ENCODE measurements around the gene CAMK2G. TPM values are rescaled to one million over a fixed set of nuclear protein-coding genes. Genes with fewer than 3 reads are reported as not detected.
A peak's percentile ranks its signal among the peaks of the same experiment; 100 is the strongest.

CAMK2G gene
- total RNA-seq, 4 donors from 2014 or later, result 72.0 to 131 (median 83.0) TPM

- in situ Hi-C loops (cut with MboI; ENCODE audit: low pct_ligation_motif_present in 1 of 4, low pct_unique_long_range_greater_than_20kb in 1 of 4, low sequenced_read_pairs in 3 of 4) (no loop called here), intact Hi-C loops (cut with DNase I; ENCODE audit: low total_unique reads) (no loop called here)
- peak overlapping the region in 1 of 4 donors; percentile 38 for H3K27ac ChIP-seq
- H3K4me1 ChIP-seq, result peaks cover 30 to 81% (median 37%) of the 10 kb centered on the region in 4 donors
- DNase-seq, result no peak
- 74 to 85% methylated on average over 5 to 8 of the region's 8 CpGs for WGBS, 2 donors (ENCODE audit: low coverage in 1 of 2)
- H3K9me3 ChIP-seq, result no peaks in the 10 kb centered on the region
- TF ChIP-seq CTCF (IDR thresholded peaks at IDR 0.05) (no peak), POLR2A (IDR thresholded peaks at IDR 0.05) (no peak), POLR2AphosphoS5 (IDR thresholded peaks at IDR 0.05) (no peak), EP300 (IDR thresholded peaks at IDR 0.05; ENCODE audit: low read depth) (no peak)
- no peak overlapping the region for H3K4me3 ChIP-seq
- H3K27me3 ChIP-seq, result no peaks in the 10 kb centered on the region
- peaks cover 0 to 13% (median 6%) of the 10 kb centered on the region in 4 donors for H3K36me3 ChIP-seq
Observed at GRCh38 chr10:73862011-73862410, 12.3 kb downstream of the CAMK2G start.

GRCh38 chr10:73859784-73860491, 14.4 kb downstream of the CAMK2G start:
- H3K27ac ChIP-seq, result peak overlapping the region; percentile 1 to 29 (median 14)
- H3K4me1 ChIP-seq, result peaks cover 15 to 81% (median 30%) of the 10 kb centered on the region in 4 donors

GRCh38 chr10:73859428-73859783, 14.9 kb downstream of the CAMK2G start:
- peaks cover 0 to 13% (median 6%) of the 10 kb centered on the region in 4 donors for H3K36me3 ChIP-seq
- intact Hi-C loops (cut with DNase I; ENCODE audit: low total_unique reads), result no loop called here
- in situ Hi-C loops (cut with MboI; ENCODE audit: low pct_ligation_motif_present in 1 of 4, low pct_unique_long_range_greater_than_20kb in 1 of 4, low sequenced_read_pairs in 3 of 4), result no loop called here
- peak overlapping the region; percentile 1 to 91 (median 28) for H3K27ac ChIP-seq
- no peaks in the 10 kb centered on the region for H3K27me3 ChIP-seq
- DNase-seq, result peak; percentile 34
- H3K4me1 ChIP-seq, result peaks cover 15 to 81% (median 35%) of the 10 kb centered on the region in 4 donors
- no peaks in the 10 kb centered on the region for H3K9me3 ChIP-seq
- WGBS, 2 donors (ENCODE audit: low coverage in 1 of 2), result 88% methylated on average over 5 of the region's 5 CpGs; no CpG with 5 or more reads in 1 of the 2 donors
- no peak for TF ChIP-seq POLR2A (IDR thresholded peaks at IDR 0.05)
- TF ChIP-seq POLR2AphosphoS5 (IDR thresholded peaks at IDR 0.05), result no peak
- TF ChIP-seq EP300 (IDR thresholded peaks at IDR 0.05; ENCODE audit: low read depth), result no peak
- no peak for TF ChIP-seq CTCF (IDR thresholded peaks at IDR 0.05)
- H3K4me3 ChIP-seq, result no peak overlapping the region

More at GRCh38 chr10:73859784-73860491, 14.4 kb downstream of the CAMK2G start:
- WGBS, 2 donors (ENCODE audit: low coverage in 1 of 2), result 78% methylated on average over 7 of the region's 7 CpGs; no CpG with 5 or more reads in 1 of the 2 donors
- intact Hi-C loops (cut with DNase I; ENCODE audit: low total_unique reads) (no loop called here), in situ Hi-C loops (cut with MboI; ENCODE audit: low pct_ligation_motif_present in 1 of 4, low pct_unique_long_range_greater_than_20kb in 1 of 4, low sequenced_read_pairs in 3 of 4) (no loop called here)
- H3K4me3 ChIP-seq, result no peak overlapping the region
- H3K36me3 ChIP-seq, result peaks cover 0 to 13% (median 6%) of the 10 kb centered on the region in 4 donors
- TF ChIP-seq CTCF (IDR thresholded peaks at IDR 0.05) (no peak), POLR2A (IDR thresholded peaks at IDR 0.05) (no peak), EP300 (IDR thresholded peaks at IDR 0.05; ENCODE audit: low read depth) (no peak), POLR2AphosphoS5 (IDR thresholded peaks at IDR 0.05) (no peak)
- H3K9me3 ChIP-seq, result no peaks in the 10 kb centered on the region
- no peaks in the 10 kb centered on the region for H3K27me3 ChIP-seq
- DNase-seq, result no peak

GRCh38 chr10:73858750-73859427, 15.5 kb downstream of the CAMK2G start:
- TF ChIP-seq POLR2AphosphoS5 (IDR thresholded peaks at IDR 0.05) (no peak), CTCF (IDR thresholded peaks at IDR 0.05) (no peak), EP300 (IDR thresholded peaks at IDR 0.05; ENCODE audit: low read depth) (no peak), POLR2A (IDR thresholded peaks at IDR 0.05) (no peak)
- Histone ChIP-seq H3K27ac (peak overlapping the region; percentile 29 to 91 (median 64)), H3K9me3 (no peaks in the 10 kb centered on the region), H3K36me3 (peaks cover 0 to 13% (median 6%) of the 10 kb centered on the region in 4 donors), H3K4me1 (peaks cover 15 to 81% (median 37%) of the 10 kb centered on the region in 4 donors), H3K27me3 (no peaks in the 10 kb centered on the region), H3K4me3 (no peak overlapping the region)
- in situ Hi-C loops (cut with MboI; ENCODE audit: low pct_ligation_motif_present in 1 of 4, low pct_unique_long_range_greater_than_20kb in 1 of 4, low sequenced_read_pairs in 3 of 4) (no loop called here), intact Hi-C loops (cut with DNase I; ENCODE audit: low total_unique reads) (no loop called here)
- WGBS, 2 donors (ENCODE audit: low coverage in 1 of 2), result 85 to 87% methylated on average over 10 to 13 of the region's 13 CpGs
- DNase-seq, result no peak
